Measurements from ENCODE around the gene RBM38.

The RBM38 gene

GRCh38 chr20:57391439-57392301 lies 474 bp downstream of the RBM38 start:
- DNase-seq (ENCODE audit: low spot score): no peak

- DNase-seq (ENCODE audit: low spot score): no peak
Observed at GRCh38 chr20:57392512-57393271, 1.5 kb downstream of the RBM38 start.

- DNase-seq (ENCODE audit: low spot score): no peak
Observed at GRCh38 chr20:57393321-57394120, 2.3 kb downstream of the RBM38 start.

- DNase-seq (ENCODE audit: low spot score): no peak
Observed at GRCh38 chr20:57394121-57395082, 3.2 kb downstream of the RBM38 start.

GRCh38 chr20:57395111-57395966 lies 4.1 kb downstream of the RBM38 start:
- no peak for DNase-seq (ENCODE audit: low spot score)

GRCh38 chr20:57396212-57396983 lies 5.2 kb downstream of the RBM38 start:
- DNase-seq (ENCODE audit: low spot score): no peak

GRCh38 chr20:57396984-57397692 lies 5.9 kb downstream of the RBM38 start:
- DNase-seq (ENCODE audit: low spot score): no peak

GRCh38 chr20:57397693-57398108 lies 6.5 kb downstream of the RBM38 start:
- DNase-seq (ENCODE audit: low spot score): no peak

- no peak for DNase-seq (ENCODE audit: low spot score)
Observed at GRCh38 chr20:57398231-57398821, 7.1 kb downstream of the RBM38 start.

- DNase-seq (ENCODE audit: low spot score): no peak
Observed at GRCh38 chr20:57398901-57399535, 7.8 kb downstream of the RBM38 start.

GRCh38 chr20:57399587-57400155 lies 8.5 kb downstream of the RBM38 start:
- no peak for DNase-seq (ENCODE audit: low spot score)

- no peak for DNase-seq (ENCODE audit: low spot score)
Observed at GRCh38 chr20:57400231-57400701, 9.1 kb downstream of the RBM38 start.

- no peak for DNase-seq (ENCODE audit: low spot score)
Observed at GRCh38 chr20:57400821-57401564, 9.8 kb downstream of the RBM38 start.

- DNase-seq (ENCODE audit: low spot score): no peak
Observed at GRCh38 chr20:57401565-57401918, 10.3 kb downstream of the RBM38 start.

- no peak for DNase-seq (ENCODE audit: low spot score)
Observed at GRCh38 chr20:57402206-57403125, 11.3 kb downstream of the RBM38 start.
